Transverse colon (tissue), 4 donors: ENCODE data around the gene CIPC.

Experiments
- CTCF ChIP-seq, 5 experiments: fragments of 200-600 bp in 3 of 5; fragments of 450-650 bp in 2 of 5; sonication (generic) in 3 of 5; IDR thresholded peaks; 1 replicate in 2 of 5; 2 replicates in 3 of 5; pipeline ENCODE4 v1.5.1; 2016 to 2017; ENCODE audit warnings: antibody characterized with exemption in 5 of 5, inconsistent platforms in 3 of 5, mild to moderate bottlenecking in 2 of 5, moderate library complexity in 1 of 5
- EP300 ChIP-seq: sonication (generic); formaldehyde crosslinking; IDR thresholded peaks from one replicate; pipeline ENCODE4 v1.6.1; 2017; ENCODE audit warnings: antibody characterized with exemption, low read depth
- POLR2A ChIP-seq: fragments of 450-650 bp; IDR thresholded peaks from one replicate; pipeline ENCODE4 v1.6.1; 2016; ENCODE audit warnings: antibody characterized with exemption, mild to moderate bottlenecking, moderate library complexity
- POLR2AphosphoS5 ChIP-seq, 3 donors: sonication (generic); formaldehyde crosslinking; IDR thresholded peaks; one replicate each; pipeline ENCODE4 v1.6.1; 2016; ENCODE audit warnings: antibody characterized with exemption in 3 of 3

GRCh38 chr14:77052281-77053044 is 45.6 kb upstream of the CIPC start:
- TF ChIP-seq CTCF (IDR thresholded peaks at IDR 0.05) (no peak), EP300 (no peak), POLR2A (no peak), POLR2AphosphoS5 (IDR thresholded peaks at IDR 0.05) (no peak)
